A673 (cell line): ENCODE data around the gene UBE2E2.

Experiments used
- CTCF ChIP-seq: fragments of 300-800, 200-600 bp; sonication (generic); conservative IDR thresholded peaks from 2 replicates; pipeline ENCODE4 v1.5.1; 2017; ENCODE audit warnings: low read depth, mild to moderate bottlenecking, antibody characterized with exemption, low read length, moderate library complexity, mixed read lengths
- EZH2 ChIP-seq: fragments of 200-600 bp; sonication (generic); IDR thresholded peaks from 2 replicates; pipeline ENCODE4 v1.6.1; 2017; ENCODE audit warnings: borderline replicate concordance, low read depth, mild to moderate bottlenecking, mixed read lengths, antibody characterized with exemption, low read length; ENCODE audit not compliant: poor library complexity, severe bottlenecking

- no peak for TF ChIP-seq CTCF
- TF ChIP-seq EZH2: no peak
These were observed 245.9 kb downstream of the UBE2E2 start for GRCh38 chr3:23448998-23449537.
